ENCODE results near the gene CEMIP2.

Gene CEMIP2

GRCh38 chr9:71778085-71778484, 9.8 kb upstream of the CEMIP2 start:
- DNase-seq (ENCODE audit: low spot score) = no peak
- no peak for TF ChIP-seq CTCF (IDR thresholded peaks at IDR 0.05; ENCODE audit: borderline replicate concordance, control extremely low read depth, extremely low read depth, insufficient read depth, missing control alignments)
- in situ Hi-C loops (cut with MboI; ENCODE audit: low sequenced_read_pairs, unreplicated experiment) = loop anchor here (10.0 kb wide), 1 partner anchor 173 kb away; no protein-coding TSS in a partner anchor

GRCh38 chr9:71774920-71775319, 6.6 kb upstream of the CEMIP2 start:
- in situ Hi-C loops (cut with MboI; ENCODE audit: low sequenced_read_pairs, unreplicated experiment) = loop anchor here (10.0 to 25.0 kb wide), 2 partner anchors 170 to 488 kb away; no protein-coding TSS in a partner anchor
- TF ChIP-seq CTCF (IDR thresholded peaks at IDR 0.05; ENCODE audit: borderline replicate concordance, control extremely low read depth, extremely low read depth, insufficient read depth, missing control alignments) = no peak
- DNase-seq (ENCODE audit: low spot score) = no peak

- no peak for DNase-seq (ENCODE audit: low spot score)
- no peak for TF ChIP-seq CTCF (IDR thresholded peaks at IDR 0.05; ENCODE audit: borderline replicate concordance, control extremely low read depth, extremely low read depth, insufficient read depth, missing control alignments)
- in situ Hi-C loops (cut with MboI; ENCODE audit: low sequenced_read_pairs, unreplicated experiment) = loop anchor here (10.0 to 25.0 kb wide), 2 partner anchors 168 to 485 kb away; no protein-coding TSS in a partner anchor
These were observed 4.4 kb upstream of the CEMIP2 start for GRCh38 chr9:71772726-71773125.

- TF ChIP-seq CTCF (IDR thresholded peaks at IDR 0.05; ENCODE audit: borderline replicate concordance, control extremely low read depth, extremely low read depth, insufficient read depth, missing control alignments) = no peak
- in situ Hi-C loops (cut with MboI; ENCODE audit: low sequenced_read_pairs, unreplicated experiment) = loop anchor here (10.0 to 25.0 kb wide), 2 partner anchors 165 to 483 kb away; no protein-coding TSS in a partner anchor
- DNase-seq (ENCODE audit: low spot score) = no peak
These were observed 1.9 kb upstream of the CEMIP2 start for GRCh38 chr9:71770170-71770569.

- TF ChIP-seq CTCF (IDR thresholded peaks at IDR 0.05; ENCODE audit: borderline replicate concordance, control extremely low read depth, extremely low read depth, insufficient read depth, missing control alignments) = no peak
- in situ Hi-C loops (cut with MboI; ENCODE audit: low sequenced_read_pairs, unreplicated experiment) = loop anchor here (10.0 to 25.0 kb wide), 2 partner anchors 165 to 482 kb away; no protein-coding TSS in a partner anchor
- peak; percentile 40 for DNase-seq (ENCODE audit: low spot score)
These were observed 1.2 kb upstream of the CEMIP2 start for GRCh38 chr9:71769175-71770161.

- peak; percentile 11 for DNase-seq (ENCODE audit: low spot score)
- no peak for TF ChIP-seq CTCF (IDR thresholded peaks at IDR 0.05; ENCODE audit: borderline replicate concordance, control extremely low read depth, extremely low read depth, insufficient read depth, missing control alignments)
- in situ Hi-C loops (cut with MboI; ENCODE audit: low sequenced_read_pairs, unreplicated experiment) = loop anchor here (25.0 kb wide), 1 partner anchor 481 kb away; no protein-coding TSS in a partner anchor
These were observed 464 bp downstream of the CEMIP2 start for GRCh38 chr9:71767776-71768321.
